Mammary epithelial cell (primary cell): ENCODE measurements around the gene RABGAP1L.

Source experiments
- EZH2 ChIP-seq: IDR thresholded peaks from 2 replicates; pipeline ENCODE4 v1.6.1; 2012; ENCODE audit warnings: low read length, inconsistent platforms, borderline replicate concordance
- TF ChIP-seq, protein P1 (sequence below), 2 donors: IDR thresholded peaks in 1 of 2; conservative IDR thresholded peaks in 1 of 2; 2 replicates each; pipeline ENCODE4 v1.5.1; 2011 to 2012; ENCODE audit warnings: inconsistent platforms in 2 of 2, low read length in 2 of 2, mild to moderate bottlenecking in 2 of 2, control low read depth in 1 of 2, low read depth in 1 of 2; ENCODE audit not compliant: insufficient read depth in 1 of 2; ENCODE audit errors: extremely low read depth in 1 of 2

DNA sequence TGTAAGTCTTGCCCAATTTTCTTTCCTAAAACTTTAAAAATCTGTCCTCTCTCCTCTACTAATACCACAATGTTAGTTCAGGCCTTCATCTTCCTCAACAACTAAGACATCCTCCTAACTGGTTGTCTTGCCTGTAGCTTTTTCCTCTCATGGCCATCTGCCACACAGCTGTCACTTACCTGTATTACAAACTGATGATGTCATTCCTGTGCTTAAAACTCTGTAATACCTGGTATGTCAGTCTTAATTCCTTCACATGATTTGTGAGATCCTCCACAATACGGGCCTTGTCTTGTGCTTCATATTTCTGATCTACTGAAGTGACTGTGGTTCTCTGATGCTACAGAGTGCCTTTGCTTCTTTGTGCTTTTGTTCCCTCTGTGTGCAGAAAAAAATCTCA is 854.1 kb downstream of the RABGAP1L start:
- TF ChIP-seq, protein P1, sequence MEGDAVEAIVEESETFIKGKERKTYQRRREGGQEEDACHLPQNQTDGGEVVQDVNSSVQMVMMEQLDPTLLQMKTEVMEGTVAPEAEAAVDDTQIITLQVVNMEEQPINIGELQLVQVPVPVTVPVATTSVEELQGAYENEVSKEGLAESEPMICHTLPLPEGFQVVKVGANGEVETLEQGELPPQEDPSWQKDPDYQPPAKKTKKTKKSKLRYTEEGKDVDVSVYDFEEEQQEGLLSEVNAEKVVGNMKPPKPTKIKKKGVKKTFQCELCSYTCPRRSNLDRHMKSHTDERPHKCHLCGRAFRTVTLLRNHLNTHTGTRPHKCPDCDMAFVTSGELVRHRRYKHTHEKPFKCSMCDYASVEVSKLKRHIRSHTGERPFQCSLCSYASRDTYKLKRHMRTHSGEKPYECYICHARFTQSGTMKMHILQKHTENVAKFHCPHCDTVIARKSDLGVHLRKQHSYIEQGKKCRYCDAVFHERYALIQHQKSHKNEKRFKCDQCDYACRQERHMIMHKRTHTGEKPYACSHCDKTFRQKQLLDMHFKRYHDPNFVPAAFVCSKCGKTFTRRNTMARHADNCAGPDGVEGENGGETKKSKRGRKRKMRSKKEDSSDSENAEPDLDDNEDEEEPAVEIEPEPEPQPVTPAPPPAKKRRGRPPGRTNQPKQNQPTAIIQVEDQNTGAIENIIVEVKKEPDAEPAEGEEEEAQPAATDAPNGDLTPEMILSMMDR (conservative IDR thresholded peaks at IDR 0.05 in 1 of 2, IDR thresholded peaks at IDR 0.05 in 1 of 2; ENCODE audit: extremely low read depth in 1 of 2, insufficient read depth in 1 of 2, low read depth in 1 of 2, low read length in 2 of 2), result no peak
- TF ChIP-seq EZH2, result no peak
